Osteocyte (in vitro differentiated cells): Measurements from ENCODE around the gene PTPRN2. TPM values are rescaled to one million over a fixed set of nuclear protein-coding genes. Genes with fewer than 3 reads are reported as not detected.
"Not testable (repeated sequence)": the region's sequence is repeated elsewhere in the genome, so short reads cannot be mapped to it uniquely, and the experiment has no call there.

ENCODE experiments used
- DNase-seq: peaks from one replicate; pipeline ENCODE4 v3.0.0; 2021; ENCODE audit warnings: mixed read lengths; ENCODE audit not compliant: unreplicated experiment; ENCODE audit errors: extremely low spot score
- H3K27ac Mint-ChIP-seq: one replicate; pipeline ENCODE4 v1.8.0; 2021; ENCODE audit warnings: mild to moderate bottlenecking, mixed read lengths; ENCODE audit not compliant: unreplicated experiment
- H3K27me3 Mint-ChIP-seq: one replicate; pipeline ENCODE4 v1.8.0; 2021; ENCODE audit warnings: mixed read lengths; ENCODE audit not compliant: unreplicated experiment
- H3K36me3 Mint-ChIP-seq: one replicate; pipeline ENCODE4 v1.8.0; 2021; ENCODE audit warnings: mixed read lengths; ENCODE audit not compliant: unreplicated experiment
- H3K4me1 Mint-ChIP-seq: one replicate; pipeline ENCODE4 v1.8.0; 2021; ENCODE audit warnings: mixed read lengths; ENCODE audit not compliant: unreplicated experiment
- H3K4me3 Mint-ChIP-seq: one replicate; pipeline ENCODE4 v1.8.0; 2021; ENCODE audit warnings: mild to moderate bottlenecking, moderate library complexity, mixed read lengths; ENCODE audit not compliant: unreplicated experiment
- H3K9me3 Mint-ChIP-seq: one replicate; pipeline ENCODE4 v1.8.0; 2021; ENCODE audit warnings: mixed read lengths; ENCODE audit not compliant: unreplicated experiment
- CTCF ChIP-seq: fragments of 200-600 bp; sonication (generic); IDR thresholded peaks from 2 replicates; pipeline ENCODE4 v1.5.0; 2021; ENCODE audit warnings: antibody characterized with exemption, mild to moderate bottlenecking, moderate library complexity
- total RNA-seq: library from RNA; stranded (reverse); gene quantifications from 2 replicates; pipeline ENCODE4 v1.2.1, GENCODE V29; 2021

The PTPRN2 gene
- total RNA-seq, 1 donor from 2014 or later = 0.59 TPM

GRCh38 chr7:158274996-158275395, 312.6 kb downstream of the PTPRN2 start:
- peak; percentile 83 for DNase-seq
- Mint-ChIP-seq H3K27ac (no peak overlapping the region), H3K36me3 (no peaks in the 10 kb centered on the region), H3K27me3 (no peaks in the 10 kb centered on the region), H3K9me3 (peaks cover 6% of the 10 kb centered on the region), H3K4me3 (no peak overlapping the region), H3K4me1 (no peaks in the 10 kb centered on the region)
- no peak for TF ChIP-seq CTCF

DNA sequence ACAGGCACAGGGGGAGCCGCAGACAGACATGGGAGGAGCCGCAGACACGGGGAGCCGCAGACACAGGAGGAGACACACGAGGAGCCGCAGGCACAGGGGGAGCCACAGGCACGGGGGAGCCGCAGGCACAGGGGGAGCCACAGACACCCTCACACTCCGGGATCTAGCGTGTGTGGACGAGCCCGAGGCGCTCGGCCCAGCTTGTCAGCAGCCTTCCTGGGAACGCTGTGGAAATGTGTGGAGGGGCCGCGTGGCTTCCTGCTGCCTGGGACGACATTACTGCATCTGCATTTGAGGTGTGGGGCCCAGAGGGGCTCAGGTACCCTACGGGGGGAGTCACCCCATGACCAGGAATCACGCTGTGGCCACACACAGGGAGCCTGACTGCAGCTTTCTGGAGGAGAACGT, 313.2 kb downstream of the PTPRN2 start:
- DNase-seq = peak; percentile 75
- no peak for TF ChIP-seq CTCF
- Mint-ChIP-seq H3K27ac (no peak overlapping the region), H3K36me3 (no peaks in the 10 kb centered on the region), H3K4me1 (no peaks in the 10 kb centered on the region), H3K4me3 (no peak overlapping the region), H3K27me3 (no peaks in the 10 kb centered on the region), H3K9me3 (peaks cover 11% of the 10 kb centered on the region)

- not testable (repeated sequence) for H3K27ac Mint-ChIP-seq, H3K27me3 Mint-ChIP-seq, H3K4me3 Mint-ChIP-seq, H3K36me3 Mint-ChIP-seq, H3K4me1 Mint-ChIP-seq
- DNase-seq = peak; percentile 86
- peaks cover 14% of the 10 kb centered on the region for H3K9me3 Mint-ChIP-seq
Measured at GRCh38 chr7:158273756-158274342, 313.8 kb downstream of the PTPRN2 start.

DNA sequence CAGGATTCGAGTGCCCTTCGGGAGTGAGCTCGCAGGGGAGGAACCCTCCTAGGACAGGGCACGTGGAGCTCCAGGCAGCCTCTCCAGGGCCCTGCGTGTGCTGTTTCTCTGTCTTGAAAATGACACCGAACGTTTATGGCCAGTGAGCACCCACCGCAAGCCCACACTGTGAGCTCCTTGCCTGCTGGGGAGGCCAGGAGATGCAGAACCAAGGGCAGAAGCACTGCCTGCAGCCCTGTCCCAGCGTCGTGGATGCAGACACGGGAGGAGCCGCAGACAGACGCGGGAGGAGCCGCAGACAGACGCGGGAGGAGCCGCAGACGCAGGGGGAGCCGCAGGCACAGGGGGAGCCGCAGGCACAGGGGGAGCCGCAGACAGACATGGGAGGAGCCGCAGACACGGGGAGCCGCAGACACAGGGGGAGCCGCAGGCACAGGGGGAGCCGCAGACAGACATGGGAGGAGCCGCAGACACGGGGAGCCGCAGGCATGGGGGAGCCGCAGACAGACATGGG, 314.4 kb downstream of the PTPRN2 start:
- peak; percentile 80 for DNase-seq
- Mint-ChIP-seq H3K4me3 (no peak overlapping the region), H3K27me3 (no peaks in the 10 kb centered on the region), H3K27ac (no peak overlapping the region), H3K9me3 (peaks cover 14% of the 10 kb centered on the region), H3K36me3 (no peaks in the 10 kb centered on the region), H3K4me1 (no peaks in the 10 kb centered on the region)
- TF ChIP-seq CTCF = no peak

- peak; percentile 73 for DNase-seq
- Mint-ChIP-seq H3K4me3 (no peak overlapping the region), H3K27ac (no peak overlapping the region), H3K4me1 (no peaks in the 10 kb centered on the region), H3K36me3 (no peaks in the 10 kb centered on the region), H3K27me3 (no peaks in the 10 kb centered on the region), H3K9me3 (peaks cover 14% of the 10 kb centered on the region)
- no peak for TF ChIP-seq CTCF
Measured at GRCh38 chr7:158272509-158273137, 315.0 kb downstream of the PTPRN2 start.
